Rectal smooth muscle tissue (tissue), 1 donor: Measurements from ENCODE around the gene CEP350.
"Not testable (repeated sequence)": the region's sequence is repeated elsewhere in the genome, so short reads cannot be mapped to it uniquely, and the experiment has no call there.

Experiments used
- H3K27ac ChIP-seq: one replicate; pipeline ENCODE4 v1.7.0; 2013; ENCODE audit warnings: low read depth, low read length, inconsistent platforms
- H3K27me3 ChIP-seq: one replicate; pipeline ENCODE4 v1.7.0; 2013; ENCODE audit warnings: low read length; ENCODE audit not compliant: control insufficient read depth, insufficient read depth
- H3K36me3 ChIP-seq: one replicate; pipeline ENCODE4 v1.7.0; 2013; ENCODE audit warnings: low read length; ENCODE audit not compliant: control insufficient read depth, insufficient read depth
- H3K4me1 ChIP-seq: one replicate; pipeline ENCODE4 v1.7.0; 2013; ENCODE audit warnings: low read length; ENCODE audit not compliant: control insufficient read depth, insufficient read depth
- H3K4me3 ChIP-seq: one replicate; pipeline ENCODE4 v1.7.0; 2013; ENCODE audit warnings: low read length
- H3K9ac ChIP-seq: one replicate; pipeline ENCODE4 v1.7.0; 2013; ENCODE audit warnings: low read length

CEP350 gene

DNA sequence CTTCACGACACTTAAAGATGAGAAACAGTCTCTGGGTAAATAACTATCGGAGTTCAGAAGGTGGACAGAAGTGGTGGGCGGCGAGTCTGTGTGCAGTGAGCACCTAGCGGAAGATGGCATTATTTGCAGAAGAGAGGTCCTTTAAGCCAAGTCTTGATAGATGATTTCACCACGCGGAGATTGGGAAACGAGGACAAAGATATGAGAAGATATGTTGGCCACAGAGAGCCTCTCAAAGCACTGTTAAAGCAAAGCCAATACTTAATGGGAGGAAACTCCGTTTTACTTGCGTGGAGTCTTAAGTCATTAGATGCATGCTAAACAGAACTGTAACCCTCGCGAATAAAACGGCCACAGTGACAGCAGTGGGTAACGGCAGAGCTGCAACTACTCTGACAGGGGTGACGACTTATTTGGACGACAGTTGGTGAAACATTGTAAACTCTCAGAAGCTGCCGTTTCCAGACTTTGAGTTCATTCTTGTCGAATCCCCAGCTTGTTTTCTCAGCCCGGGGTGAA is 577 bp upstream of the CEP350 start:
- Histone ChIP-seq H3K4me3 (peak overlapping the region; percentile 70), H3K36me3 (no peaks in the 10 kb centered on the region), H3K4me1 (peaks cover 4% of the 10 kb centered on the region), H3K27me3 (no peaks in the 10 kb centered on the region), H3K27ac (peak overlapping the region; percentile 82), H3K9ac (peak overlapping the region; percentile 57)

DNA sequence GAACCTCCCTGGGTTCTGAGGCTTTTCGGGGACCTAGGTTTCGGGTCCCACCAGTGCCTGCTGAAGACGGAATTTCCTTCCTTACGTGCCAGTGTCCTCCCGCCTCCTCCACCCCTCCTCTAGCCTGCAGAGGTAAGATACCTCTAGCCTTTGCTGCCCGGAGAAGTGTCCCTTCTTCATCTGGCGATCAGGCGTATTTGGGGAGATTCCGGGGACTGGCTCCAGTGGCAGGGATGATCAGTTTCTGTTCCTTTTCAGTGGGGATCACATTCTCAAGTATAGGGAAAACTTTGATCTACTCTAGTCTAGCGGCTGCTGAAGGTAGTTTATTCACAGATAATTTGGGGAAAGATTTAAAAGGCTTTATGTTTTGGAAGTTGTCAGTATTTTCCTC is 674 bp downstream of the CEP350 start:
- peak overlapping the region; percentile 76 for H3K9ac ChIP-seq
- H3K27me3 ChIP-seq = no peaks in the 10 kb centered on the region
- peak overlapping the region; percentile 82 for H3K27ac ChIP-seq
- H3K36me3 ChIP-seq = no peaks in the 10 kb centered on the region
- H3K4me3 ChIP-seq = peak overlapping the region; percentile 93
- H3K4me1 ChIP-seq = peaks cover 4% of the 10 kb centered on the region

DNA sequence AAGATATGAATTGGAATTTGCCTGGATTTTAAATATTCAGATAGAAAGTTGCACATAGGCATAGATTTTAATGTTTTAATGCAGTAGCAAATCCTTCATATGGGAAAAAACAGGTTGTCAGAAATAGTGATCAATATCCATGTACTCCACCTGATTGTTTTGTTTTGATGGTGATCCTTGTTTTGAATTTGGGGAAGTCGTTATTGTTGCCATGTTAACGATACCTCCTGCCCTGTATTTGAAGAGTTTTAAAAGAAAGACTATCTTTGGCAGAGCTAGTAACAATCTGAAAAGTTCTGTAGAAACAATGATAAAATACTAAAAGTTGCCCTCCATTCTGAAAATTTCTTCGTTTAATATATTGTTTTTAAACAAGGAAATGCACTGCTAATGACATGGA is 1.1 kb downstream of the CEP350 start:
- Histone ChIP-seq H3K27ac (no peak overlapping the region), H3K9ac (no peak overlapping the region), H3K27me3 (no peaks in the 10 kb centered on the region), H3K4me3 (peak overlapping the region; percentile 93), H3K4me1 (peaks cover 4% of the 10 kb centered on the region), H3K36me3 (no peaks in the 10 kb centered on the region)

DNA sequence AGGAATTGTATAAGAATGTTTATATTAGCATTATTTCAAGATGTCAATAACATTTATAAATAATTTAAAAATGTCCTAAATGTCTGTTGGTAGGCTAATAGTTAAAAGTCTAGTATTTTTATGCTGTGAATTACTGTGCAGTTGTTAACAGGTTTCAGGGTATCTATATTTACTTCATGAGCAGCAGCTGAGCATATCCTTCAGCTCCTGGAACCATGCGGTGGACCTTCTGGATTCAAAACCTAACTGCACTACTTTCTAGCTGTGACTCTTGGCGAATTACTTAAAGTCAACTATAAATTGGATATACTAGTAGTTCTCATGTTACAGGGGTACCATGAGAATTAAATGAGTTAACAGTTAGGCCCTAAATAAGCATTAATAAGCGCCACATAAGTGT is 3.7 kb downstream of the CEP350 start:
- Histone ChIP-seq H3K27me3 (no peaks in the 10 kb centered on the region), H3K4me3 (no peak overlapping the region), H3K27ac (no peak overlapping the region), H3K36me3 (no peaks in the 10 kb centered on the region), H3K9ac (no peak overlapping the region), H3K4me1 (peaks cover 4% of the 10 kb centered on the region)

DNA sequence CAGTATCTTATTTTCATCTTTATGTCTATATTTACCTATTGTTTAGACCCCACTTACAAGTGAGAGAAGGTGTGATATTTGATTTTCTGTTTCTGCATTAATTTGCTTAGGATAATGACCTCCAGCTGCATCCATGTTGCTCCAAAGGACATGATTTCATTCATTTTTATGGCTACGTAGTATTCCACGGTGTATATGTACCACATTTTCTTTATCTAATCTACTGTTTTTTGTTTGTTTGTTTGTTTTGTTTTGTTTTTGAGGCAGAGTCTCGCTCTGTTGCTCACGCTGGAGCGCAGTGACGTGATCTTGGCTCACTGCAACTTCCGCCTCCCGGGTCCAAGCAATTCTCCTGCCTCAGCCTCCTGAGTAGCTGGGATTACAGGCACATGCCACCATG is 7.6 kb downstream of the CEP350 start:
- H3K27ac ChIP-seq, H3K27me3 ChIP-seq, H3K4me3 ChIP-seq, H3K4me1 ChIP-seq, H3K36me3 ChIP-seq, H3K9ac ChIP-seq: not testable (repeated sequence)

DNA sequence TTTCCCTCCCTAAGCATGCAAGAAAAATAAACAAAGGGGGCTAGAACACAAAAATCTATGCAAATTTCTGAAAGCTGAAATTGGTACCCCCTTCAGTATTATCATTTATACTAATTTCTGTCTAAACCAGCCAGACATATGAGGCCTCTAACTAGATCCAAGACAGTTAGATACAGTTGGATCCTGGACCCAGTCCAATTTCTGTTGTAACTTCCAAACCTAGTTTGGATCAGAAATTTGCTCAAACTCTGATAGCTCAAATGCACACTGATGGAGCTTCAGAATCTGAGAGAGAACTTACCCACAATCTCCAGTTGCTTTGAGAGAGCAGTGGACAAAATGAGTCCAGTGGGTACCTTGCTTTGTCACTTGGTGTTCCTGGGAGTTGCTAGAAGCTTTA is 11.9 kb downstream of the CEP350 start:
- H3K27ac ChIP-seq = no peak overlapping the region
- no peaks in the 10 kb centered on the region for H3K36me3 ChIP-seq
- H3K4me3 ChIP-seq = no peak overlapping the region
- peaks cover 7% of the 10 kb centered on the region for H3K4me1 ChIP-seq
- no peaks in the 10 kb centered on the region for H3K27me3 ChIP-seq
- no peak overlapping the region for H3K9ac ChIP-seq

DNA sequence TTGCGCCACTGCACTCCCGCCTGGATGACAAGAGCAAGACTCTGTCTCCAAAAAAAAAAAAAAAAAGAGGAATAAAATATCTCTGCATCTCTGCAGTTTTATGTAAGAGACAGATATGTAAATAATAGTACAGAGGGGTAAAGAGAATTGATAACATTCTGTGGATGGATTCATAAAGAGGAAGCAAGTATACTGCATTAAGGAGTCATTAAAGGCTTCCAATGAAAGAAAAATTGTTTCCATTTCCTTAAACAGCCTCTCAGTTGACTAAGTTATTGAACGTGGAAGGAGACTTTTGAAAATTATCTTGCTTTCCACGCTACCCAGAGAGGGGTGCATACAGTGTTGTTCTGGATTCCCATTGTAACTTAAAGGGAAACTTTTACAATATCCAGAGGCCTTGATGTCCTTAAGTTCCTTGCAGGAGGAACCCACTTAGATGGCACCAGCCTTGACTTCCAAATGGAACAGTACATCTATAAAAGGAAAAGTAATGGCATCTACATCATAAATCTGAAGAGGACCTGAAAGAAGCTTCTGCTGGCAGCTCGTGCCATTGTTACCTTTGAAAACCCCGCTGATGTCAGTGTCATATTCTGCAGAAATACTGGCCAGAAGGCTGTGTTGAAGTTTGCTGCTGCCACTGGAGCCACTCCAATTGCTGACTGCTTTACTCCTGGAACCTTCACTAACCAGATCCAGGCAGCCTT is 13.8 kb downstream of the CEP350 start:
- no peak overlapping the region for H3K4me3 ChIP-seq
- no peaks in the 10 kb centered on the region for H3K36me3 ChIP-seq
- no peak overlapping the region for H3K9ac ChIP-seq
- no peaks in the 10 kb centered on the region for H3K27me3 ChIP-seq
- peaks cover 7% of the 10 kb centered on the region for H3K4me1 ChIP-seq
- H3K27ac ChIP-seq = no peak overlapping the region

DNA sequence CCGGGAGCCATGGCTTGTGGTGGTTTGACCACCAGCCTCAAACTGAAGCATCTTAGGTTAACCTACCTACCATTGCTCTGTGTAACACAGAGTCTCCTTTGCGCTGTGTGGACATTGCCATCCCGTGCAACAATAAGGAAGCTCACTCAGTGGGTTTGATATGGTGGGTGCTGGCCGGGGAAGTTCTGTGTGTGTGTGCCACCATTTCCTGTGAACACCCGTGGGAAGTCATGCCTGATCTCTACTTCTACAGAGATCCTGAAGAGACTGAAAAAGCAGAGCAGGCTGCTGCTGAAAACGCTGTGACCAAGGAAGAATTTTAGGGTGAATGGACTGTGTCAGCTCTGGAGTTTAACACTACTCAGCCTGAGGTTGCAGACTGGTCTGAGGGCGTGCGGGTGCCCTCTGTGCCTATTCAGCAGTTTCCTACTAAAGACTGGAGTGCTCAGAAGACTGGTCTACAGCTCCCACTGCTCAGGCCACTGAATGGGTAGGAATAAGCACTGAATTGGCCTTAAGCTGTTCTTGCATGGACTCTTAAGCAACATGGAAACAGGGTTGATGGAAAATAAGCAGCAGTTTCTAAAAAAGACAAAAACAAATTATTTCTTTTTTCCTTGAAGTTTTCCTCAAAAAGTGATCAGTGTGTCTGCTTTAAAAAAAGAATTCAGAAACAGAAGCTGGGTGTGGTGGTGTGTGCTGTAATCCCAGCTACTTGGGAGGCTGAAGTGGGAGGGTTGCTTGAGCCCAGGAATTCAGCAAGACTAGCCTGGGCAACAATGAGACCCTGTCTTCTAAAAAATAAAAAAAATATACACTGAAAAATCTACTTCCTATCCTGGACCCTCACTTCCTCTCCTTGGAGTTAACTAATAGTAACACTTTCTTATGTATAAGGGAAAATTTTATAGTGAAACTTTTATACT is 14.6 kb downstream of the CEP350 start:
- no peak overlapping the region for H3K9ac ChIP-seq
- peaks cover 7% of the 10 kb centered on the region for H3K4me1 ChIP-seq
- H3K27ac ChIP-seq = no peak overlapping the region
- H3K36me3 ChIP-seq = no peaks in the 10 kb centered on the region
- H3K27me3 ChIP-seq = no peaks in the 10 kb centered on the region
- no peak overlapping the region for H3K4me3 ChIP-seq

DNA sequence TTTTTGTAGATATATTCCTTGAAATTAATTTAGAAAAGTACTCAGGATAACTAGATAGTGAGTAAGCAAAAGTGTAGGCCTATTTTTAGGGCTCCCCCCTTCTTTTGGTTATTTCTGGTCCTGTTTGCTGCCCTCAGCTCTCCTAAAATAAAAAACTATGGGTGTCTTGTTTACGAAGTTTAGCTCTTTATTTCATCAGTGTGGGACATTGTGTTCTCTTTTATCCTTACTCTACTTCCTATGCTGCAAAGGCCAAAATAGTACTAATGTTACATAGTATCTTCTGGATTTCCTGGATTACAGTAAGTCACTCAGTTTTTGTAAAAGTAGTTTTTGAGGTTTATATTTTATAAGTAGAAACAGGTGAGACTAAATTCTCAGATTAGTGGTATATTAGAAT is 15.4 kb downstream of the CEP350 start:
- no peaks in the 10 kb centered on the region for H3K27me3 ChIP-seq
- no peak overlapping the region for H3K27ac ChIP-seq
- H3K4me1 ChIP-seq = peaks cover 7% of the 10 kb centered on the region
- H3K36me3 ChIP-seq = no peaks in the 10 kb centered on the region
- H3K4me3 ChIP-seq = no peak overlapping the region
- H3K9ac ChIP-seq = no peak overlapping the region

DNA sequence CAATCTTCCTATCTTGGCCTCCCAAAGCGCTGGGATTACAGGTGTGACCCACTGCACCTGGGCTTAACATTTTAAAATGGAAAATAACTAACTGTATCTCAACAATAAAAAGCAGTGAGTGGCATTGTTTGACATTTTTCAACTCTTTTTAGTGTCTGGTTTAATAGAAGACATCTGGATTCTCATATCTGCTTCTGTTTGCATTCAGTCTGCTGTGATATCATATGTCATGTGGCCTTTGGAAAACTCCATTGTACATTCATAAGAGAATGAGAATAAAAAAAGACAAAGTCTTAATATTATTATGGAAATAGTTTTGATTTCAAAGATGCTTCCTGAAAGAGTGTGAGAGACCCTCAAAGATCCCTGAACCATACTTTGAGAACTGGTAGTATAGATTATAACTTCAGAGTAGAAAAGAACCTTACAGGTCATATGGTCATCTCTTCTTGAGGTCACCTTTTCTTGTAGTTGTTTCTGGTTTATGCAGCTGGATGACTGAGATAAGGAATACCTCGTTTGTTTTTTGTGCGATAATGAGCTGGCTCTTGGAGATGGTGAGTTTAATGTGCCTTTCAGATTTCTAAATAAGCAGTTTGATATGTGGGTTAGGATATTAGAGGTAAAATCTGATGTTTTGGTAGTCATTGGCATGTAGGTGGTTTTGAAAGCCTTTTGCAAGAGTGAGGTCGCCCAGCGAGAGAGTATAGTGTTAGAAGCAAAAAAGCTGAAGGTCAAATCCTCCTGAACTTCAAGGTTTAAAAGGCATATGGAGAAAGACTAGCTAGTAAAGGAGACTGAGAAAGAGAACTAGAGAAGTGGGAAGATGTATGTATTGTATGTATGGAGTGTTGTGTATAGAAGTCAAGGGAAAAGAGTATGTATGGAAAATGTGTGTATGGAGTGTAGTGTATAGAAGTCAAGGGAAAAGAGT is 17.2 kb downstream of the CEP350 start:
- Histone ChIP-seq H3K36me3 (no peaks in the 10 kb centered on the region), H3K9ac (no peak overlapping the region), H3K4me3 (no peak overlapping the region), H3K4me1 (peaks cover 7% of the 10 kb centered on the region), H3K27me3 (no peaks in the 10 kb centered on the region), H3K27ac (no peak overlapping the region)

DNA sequence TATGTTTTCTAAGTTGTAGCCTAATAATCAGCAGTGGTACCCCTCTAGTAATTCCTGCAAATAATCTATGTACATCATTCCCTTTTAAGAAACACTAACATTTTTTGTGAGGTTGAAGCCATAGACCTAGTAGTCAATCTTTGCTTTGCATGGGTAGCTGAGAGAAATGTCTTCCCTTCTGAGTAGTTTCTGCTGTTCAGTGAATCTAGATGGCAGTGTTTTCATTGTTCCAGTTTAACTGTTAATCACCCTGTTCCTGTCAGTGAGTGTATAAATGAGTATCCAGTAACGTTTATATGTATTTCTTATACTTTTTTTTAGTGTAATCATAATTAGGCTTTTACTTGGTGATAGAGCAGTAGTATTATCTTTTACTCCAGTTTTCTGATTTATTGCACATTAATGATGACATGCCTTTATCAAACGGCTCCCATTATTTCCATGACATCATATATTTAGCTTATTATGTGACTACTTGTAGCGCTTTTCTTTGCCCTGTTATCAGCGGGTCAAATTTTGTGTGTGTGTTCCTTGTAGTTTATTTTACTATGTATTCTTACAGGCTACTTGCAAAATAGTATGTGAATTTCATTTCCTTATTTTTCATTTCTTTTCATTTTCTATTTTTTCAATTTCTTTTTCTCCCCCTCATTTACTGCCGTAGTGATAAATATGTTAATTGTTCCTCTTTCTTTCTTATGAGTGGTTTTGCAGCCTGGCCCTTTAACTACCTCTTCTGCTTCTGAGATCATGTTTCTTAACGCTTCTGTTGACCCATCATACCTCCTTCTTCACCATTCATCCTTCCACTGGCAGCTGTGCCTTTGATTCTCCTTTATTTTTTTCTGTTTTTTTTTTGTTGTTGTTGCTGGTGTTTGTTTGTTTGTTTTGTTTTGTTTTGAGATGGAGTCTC is 18.8 kb downstream of the CEP350 start:
- no peaks in the 10 kb centered on the region for H3K27me3 ChIP-seq
- peaks cover 7% of the 10 kb centered on the region for H3K4me1 ChIP-seq
- no peak overlapping the region for H3K4me3 ChIP-seq
- H3K36me3 ChIP-seq = no peaks in the 10 kb centered on the region
- no peak overlapping the region for H3K27ac ChIP-seq
- no peak overlapping the region for H3K9ac ChIP-seq
